ENCODE data around the gene TRABD2B.

- TF ChIP-seq POLR2A (IDR thresholded peaks at IDR 0.05) (no peak), CTCF (IDR thresholded peaks at IDR 0.05) (no peak)
Observed at GRCh38 chr1:47934243-47934805, 62.9 kb downstream of the TRABD2B start.
